ENCODE data around the gene KDM6A. TPM values are rescaled to one million over a fixed set of nuclear protein-coding genes. Genes with fewer than 3 reads are reported as not detected.

KDM6A gene
- total and polyA plus RNA-seq, 2 donors (not counting 1 experiment from before 2014, with no cell fraction given), result 33.3 to 57.0 TPM

DNA sequence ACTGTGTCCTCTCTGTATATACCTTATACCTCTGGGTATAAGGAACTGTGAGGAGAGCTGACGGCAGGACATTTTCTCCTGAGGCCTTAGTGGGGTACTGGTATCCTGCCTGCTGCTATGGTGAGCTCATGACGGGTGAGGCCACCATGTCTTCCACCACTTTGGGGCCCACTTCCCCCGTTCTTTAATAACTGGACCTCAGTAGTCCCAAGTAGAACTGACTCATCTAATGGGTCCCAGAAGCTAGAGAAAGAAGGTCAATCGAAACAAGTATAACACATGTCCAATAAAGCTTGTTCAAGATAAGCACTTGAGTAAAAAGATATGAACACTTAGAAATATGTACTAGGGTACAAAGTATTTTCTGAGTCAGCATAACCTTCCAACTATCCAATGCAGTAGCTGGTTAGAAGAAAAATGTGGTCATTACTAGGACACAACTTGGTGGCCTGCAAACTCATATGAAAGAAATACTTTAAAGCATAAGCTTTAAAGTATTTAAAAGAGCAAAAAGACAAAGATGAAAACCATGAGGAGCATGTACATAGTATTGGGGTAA is 256.0 kb downstream of the KDM6A start:
- no peak overlapping the region for H3K9ac ChIP-seq (ENCODE audit: low read length)
- no peak overlapping the region for H2AFZ ChIP-seq (ENCODE audit: insufficient read depth, low read depth, low read length, poor library complexity, severe bottlenecking)
- H3K9me3 ChIP-seq (ENCODE audit: control extremely low read depth in 1 of 3, control insufficient read depth in 2 of 3, insufficient read depth in 1 of 3, low read length in 2 of 3), result peaks cover 0 to 4% (median 0%) of the 10 kb centered on the region in 3 donors
- H3K4me3 ChIP-seq (ENCODE audit: control extremely low read depth in 1 of 5, extremely low read depth in 1 of 5, insufficient read depth in 1 of 5, low read depth in 2 of 5, low read length in 4 of 5), result no peak overlapping the region
- no peak overlapping the region for H3K27ac ChIP-seq (ENCODE audit: low read length in 2 of 2)
- Mint-ChIP-seq H3K9me3 (ENCODE audit: insufficient read depth) (no peaks in the 10 kb centered on the region), H3K4me3 (no peak overlapping the region), H3K27ac (no peak overlapping the region), H3K27me3 (no peaks in the 10 kb centered on the region), H3K4me1 (no peaks in the 10 kb centered on the region)
- TF ChIP-seq, protein P1, sequence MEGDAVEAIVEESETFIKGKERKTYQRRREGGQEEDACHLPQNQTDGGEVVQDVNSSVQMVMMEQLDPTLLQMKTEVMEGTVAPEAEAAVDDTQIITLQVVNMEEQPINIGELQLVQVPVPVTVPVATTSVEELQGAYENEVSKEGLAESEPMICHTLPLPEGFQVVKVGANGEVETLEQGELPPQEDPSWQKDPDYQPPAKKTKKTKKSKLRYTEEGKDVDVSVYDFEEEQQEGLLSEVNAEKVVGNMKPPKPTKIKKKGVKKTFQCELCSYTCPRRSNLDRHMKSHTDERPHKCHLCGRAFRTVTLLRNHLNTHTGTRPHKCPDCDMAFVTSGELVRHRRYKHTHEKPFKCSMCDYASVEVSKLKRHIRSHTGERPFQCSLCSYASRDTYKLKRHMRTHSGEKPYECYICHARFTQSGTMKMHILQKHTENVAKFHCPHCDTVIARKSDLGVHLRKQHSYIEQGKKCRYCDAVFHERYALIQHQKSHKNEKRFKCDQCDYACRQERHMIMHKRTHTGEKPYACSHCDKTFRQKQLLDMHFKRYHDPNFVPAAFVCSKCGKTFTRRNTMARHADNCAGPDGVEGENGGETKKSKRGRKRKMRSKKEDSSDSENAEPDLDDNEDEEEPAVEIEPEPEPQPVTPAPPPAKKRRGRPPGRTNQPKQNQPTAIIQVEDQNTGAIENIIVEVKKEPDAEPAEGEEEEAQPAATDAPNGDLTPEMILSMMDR (IDR thresholded peaks at IDR 0.05), result no peak
- intact Hi-C loops (cut with micrococcal nuclease), result no loop called here
- no peaks in the 10 kb centered on the region for H3K79me2 ChIP-seq (ENCODE audit: control insufficient read depth, insufficient read depth, low read length)
- CTCF ChIA-PET, result no interaction called here
- no peak for ATAC-seq (ENCODE audit: low read depth)
- H3K4me1 ChIP-seq (ENCODE audit: control insufficient read depth in 2 of 2, insufficient read depth in 2 of 2, low read length in 2 of 2), result no peaks in the 10 kb centered on the region
- no peak overlapping the region for H3K4me2 ChIP-seq (replicated peaks; ENCODE audit: low read depth, low read length, poor library complexity, severe bottlenecking)
- no peak for DNase-seq
- WGBS (ENCODE audit: insufficient coverage), result 100% methylated on average over 1 of the region's 4 CpGs
- no peaks in the 10 kb centered on the region for H3K36me3 ChIP-seq (replicated peaks in 1 of 2; ENCODE audit: control extremely low read depth in 1 of 2, control insufficient read depth in 1 of 2, extremely low read depth in 1 of 2, insufficient read depth in 2 of 2, low read length in 1 of 2)
- no peaks in the 10 kb centered on the region for H4K20me1 ChIP-seq (ENCODE audit: control insufficient read depth, insufficient read depth, low read length, poor library complexity, severe bottlenecking)
- POLR2A ChIA-PET, result no interaction called here
- H3K27me3 ChIP-seq (replicated peaks in 1 of 4; ENCODE audit: control extremely low read depth in 1 of 4, control insufficient read depth in 3 of 4, insufficient read depth in 4 of 4, low read length in 3 of 4), result no peaks in the 10 kb centered on the region

DNA sequence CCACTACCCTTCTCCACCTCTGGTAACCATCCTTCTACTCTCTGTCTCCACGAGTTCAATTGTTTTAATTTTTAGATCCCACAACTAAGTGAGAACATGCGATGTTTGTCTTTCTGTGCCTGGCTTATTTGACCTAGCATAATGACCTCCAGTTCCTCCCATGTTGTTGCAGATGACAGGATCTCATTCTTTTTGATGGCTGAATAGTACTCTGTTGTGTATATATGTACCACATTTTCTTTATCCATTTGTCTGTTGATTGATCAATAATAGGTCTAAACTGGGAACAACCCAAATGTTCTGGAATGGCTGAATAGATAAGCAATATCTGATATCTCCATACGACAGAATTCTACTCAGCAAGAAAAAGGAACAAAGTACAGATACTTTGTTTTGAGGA is 260.5 kb downstream of the KDM6A start:
- Histone ChIP-seq H3K79me2 (ENCODE audit: control insufficient read depth, insufficient read depth, low read length) (no peaks in the 10 kb centered on the region), H3K4me2 (replicated peaks; ENCODE audit: low read depth, low read length, poor library complexity, severe bottlenecking) (no peak overlapping the region), H3K36me3 (replicated peaks in 1 of 2; ENCODE audit: control extremely low read depth in 1 of 2, control insufficient read depth in 1 of 2, extremely low read depth in 1 of 2, insufficient read depth in 2 of 2, low read length in 1 of 2) (no peaks in the 10 kb centered on the region), H3K4me1 (ENCODE audit: control insufficient read depth in 2 of 2, insufficient read depth in 2 of 2, low read length in 2 of 2) (no peaks in the 10 kb centered on the region), H3K27ac (ENCODE audit: low read length in 2 of 2) (no peak overlapping the region), H3K9ac (ENCODE audit: low read length) (no peak overlapping the region), H3K4me3 (ENCODE audit: control extremely low read depth in 1 of 5, extremely low read depth in 1 of 5, insufficient read depth in 1 of 5, low read depth in 2 of 5, low read length in 4 of 5) (no peak overlapping the region), H2AFZ (ENCODE audit: insufficient read depth, low read depth, low read length, poor library complexity, severe bottlenecking) (no peak overlapping the region), H3K27me3 (replicated peaks in 1 of 4; ENCODE audit: control extremely low read depth in 1 of 4, control insufficient read depth in 3 of 4, insufficient read depth in 4 of 4, low read length in 3 of 4) (no peaks in the 10 kb centered on the region), H4K20me1 (ENCODE audit: control insufficient read depth, insufficient read depth, low read length, poor library complexity, severe bottlenecking) (no peaks in the 10 kb centered on the region), H3K9me3 (ENCODE audit: control extremely low read depth in 1 of 3, control insufficient read depth in 2 of 3, insufficient read depth in 1 of 3, low read length in 2 of 3) (no peaks in the 10 kb centered on the region)
- H3K9me3 Mint-ChIP-seq (ENCODE audit: insufficient read depth), result peaks cover 4% of the 10 kb centered on the region
- ChIA-PET POLR2A (no interaction called here), CTCF (no interaction called here)
- H3K27me3 Mint-ChIP-seq, result no peaks in the 10 kb centered on the region
- 60% methylated on average over 1 of the region's 3 CpGs for WGBS (ENCODE audit: insufficient coverage)
- no peak for DNase-seq
- intact Hi-C loops (cut with micrococcal nuclease), result no loop called here
- H3K4me3 Mint-ChIP-seq, result no peak overlapping the region
- no peak for ATAC-seq (ENCODE audit: low read depth)
- TF ChIP-seq, protein P1 (IDR thresholded peaks at IDR 0.05), result no peak
- TF ChIP-seq EZH2 (IDR thresholded peaks at IDR 0.05; ENCODE audit: borderline replicate concordance, insufficient read depth, low read depth, low read length, poor library complexity, severe bottlenecking), result no peak
- no peak overlapping the region for H3K27ac Mint-ChIP-seq
- no peaks in the 10 kb centered on the region for H3K4me1 Mint-ChIP-seq

All from B cell (primary cell).